Measurements from ENCODE around the gene EHBP1L1.

- TF ChIP-seq, protein P1, sequence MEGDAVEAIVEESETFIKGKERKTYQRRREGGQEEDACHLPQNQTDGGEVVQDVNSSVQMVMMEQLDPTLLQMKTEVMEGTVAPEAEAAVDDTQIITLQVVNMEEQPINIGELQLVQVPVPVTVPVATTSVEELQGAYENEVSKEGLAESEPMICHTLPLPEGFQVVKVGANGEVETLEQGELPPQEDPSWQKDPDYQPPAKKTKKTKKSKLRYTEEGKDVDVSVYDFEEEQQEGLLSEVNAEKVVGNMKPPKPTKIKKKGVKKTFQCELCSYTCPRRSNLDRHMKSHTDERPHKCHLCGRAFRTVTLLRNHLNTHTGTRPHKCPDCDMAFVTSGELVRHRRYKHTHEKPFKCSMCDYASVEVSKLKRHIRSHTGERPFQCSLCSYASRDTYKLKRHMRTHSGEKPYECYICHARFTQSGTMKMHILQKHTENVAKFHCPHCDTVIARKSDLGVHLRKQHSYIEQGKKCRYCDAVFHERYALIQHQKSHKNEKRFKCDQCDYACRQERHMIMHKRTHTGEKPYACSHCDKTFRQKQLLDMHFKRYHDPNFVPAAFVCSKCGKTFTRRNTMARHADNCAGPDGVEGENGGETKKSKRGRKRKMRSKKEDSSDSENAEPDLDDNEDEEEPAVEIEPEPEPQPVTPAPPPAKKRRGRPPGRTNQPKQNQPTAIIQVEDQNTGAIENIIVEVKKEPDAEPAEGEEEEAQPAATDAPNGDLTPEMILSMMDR (conservative IDR thresholded peaks at IDR 0.05 in 1 of 2, IDR thresholded peaks at IDR 0.05 in 1 of 2; ENCODE audit: low read depth in 1 of 2, low read length in 2 of 2): no peak
- no peak for TF ChIP-seq EZH2 (IDR thresholded peaks at IDR 0.05; ENCODE audit: low read length, missing control alignments)
These were observed 57.7 kb downstream of the EHBP1L1 start for GRCh38 chr11:65633390-65634108.

Measured in fibroblast of lung (primary cell).